ENCODE data around the gene PRR23A.

Gene PRR23A

DNA sequence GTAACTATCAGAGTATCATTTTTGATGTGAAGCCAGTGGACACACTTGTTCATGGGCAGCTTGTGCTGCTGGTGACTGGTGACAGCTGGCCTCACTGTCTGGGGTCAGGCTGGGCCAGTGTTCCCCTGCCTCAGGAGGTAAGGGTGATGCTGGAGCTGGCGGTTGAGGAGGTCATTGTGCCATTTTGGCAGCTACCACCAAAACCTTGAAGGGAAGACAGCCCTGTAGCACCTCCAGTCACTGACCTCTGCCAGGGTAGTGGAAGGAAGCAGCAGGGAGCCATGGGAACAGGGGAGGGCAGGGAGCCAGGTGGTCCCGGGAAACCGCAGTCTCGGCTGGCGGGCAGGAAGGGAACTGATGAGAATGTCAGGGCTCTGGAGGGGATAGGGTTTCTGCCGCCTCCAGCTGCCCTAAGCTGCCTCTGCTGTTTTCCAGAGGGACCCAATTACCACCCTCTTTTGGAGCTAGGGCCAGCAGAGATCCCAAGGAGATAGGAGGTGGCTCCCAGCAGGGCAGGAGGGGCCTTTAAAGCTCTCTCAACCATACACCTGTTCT lies 34.2 kb downstream of the PRR23A start:
- DNase-seq, result no peak

- no peak for DNase-seq
Observed at GRCh38 chr3:138964923-138965322, 41.1 kb downstream of the PRR23A start.

DNA sequence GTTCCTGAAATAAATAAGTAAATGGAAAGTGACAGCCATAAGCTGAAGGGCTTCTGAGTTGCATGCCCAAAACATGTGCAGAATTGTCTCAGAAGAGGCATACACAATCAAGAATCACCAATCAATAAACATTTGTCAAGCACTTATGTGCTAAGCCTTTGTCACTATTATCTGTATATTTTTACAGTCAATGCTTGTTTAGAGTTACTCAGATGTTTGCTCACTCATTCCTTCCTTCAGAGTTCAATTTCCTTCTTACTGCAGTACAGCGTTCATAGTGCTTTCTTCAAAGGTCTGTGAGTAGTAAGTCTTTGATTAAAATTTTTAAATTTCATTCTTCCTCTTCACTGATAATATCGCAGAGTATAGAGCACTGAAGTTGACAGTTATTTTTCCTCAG lies 41.8 kb downstream of the PRR23A start:
- DNase-seq, result no peak

DNA sequence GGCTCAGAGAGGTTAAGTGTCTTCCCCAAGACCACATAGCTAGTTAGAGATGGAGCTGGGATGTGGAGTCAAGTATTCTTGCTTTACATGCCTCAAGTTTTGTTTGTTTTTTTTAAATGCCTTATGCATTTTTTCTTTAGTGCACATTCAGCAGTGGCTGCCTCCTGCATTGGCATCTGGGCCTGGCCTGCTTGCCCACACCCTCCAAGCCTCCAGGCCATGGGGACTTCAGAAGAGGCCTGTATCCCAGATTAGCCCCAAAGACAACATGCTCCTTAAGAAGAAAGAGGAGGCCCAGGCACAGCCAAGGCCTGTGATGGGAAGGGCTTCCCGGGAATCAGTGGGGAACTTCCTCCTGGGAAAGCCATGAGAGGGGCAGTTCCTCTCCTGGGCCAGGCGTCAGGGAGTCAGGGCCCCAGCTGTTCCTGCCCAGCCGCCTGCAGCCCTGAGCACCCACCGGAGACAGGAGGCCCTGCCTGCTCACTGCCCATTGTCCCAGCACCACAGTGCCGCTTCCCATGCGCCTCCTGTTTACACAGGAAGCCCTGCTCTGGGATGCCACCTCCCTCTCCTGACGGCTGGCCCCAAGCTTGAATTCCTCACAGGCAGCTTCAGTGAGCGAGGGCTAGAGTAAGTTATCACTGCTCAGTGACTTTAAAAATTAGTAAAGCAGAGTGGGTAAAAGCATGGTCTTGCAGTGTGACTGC lies 43.1 kb downstream of the PRR23A start:
- no peak for DNase-seq

- no peak for DNase-seq
Observed at GRCh38 chr3:138960417-138960852, 45.6 kb downstream of the PRR23A start.
